Heart left ventricle (tissue), 16 donors: ENCODE data around the gene DDTL. TPM values are rescaled to one million over a fixed set of nuclear protein-coding genes. Genes with fewer than 3 reads are reported as not detected.

Experiments
- ATAC-seq, 4 donors: fragments of 200-7000 bp; cut with Tn5 transposase; one replicate each; pipeline ENCODE4 v1.9.1; 2020 to 2022; ENCODE audit warnings: moderate library complexity in 4 of 4, mild to moderate bottlenecking in 3 of 4, moderate number of reproducible peaks in 1 of 4
- DNase-seq, 5 donors: peaks; one replicate each; pipeline ENCODE4 v3.0.0-alpha.2; 2020
- H3K27ac ChIP-seq, 12 donors: fragments of 200-600 bp; sonication (generic) in 4 of 12; one replicate each; pipeline versions ENCODE4 v1.5.0 to v1.8.0; 2016 to 2022; ENCODE audit warnings: mild to moderate bottlenecking in 2 of 12
- H3K27me3 ChIP-seq, 9 donors: fragments of 200-600 bp; sonication (generic) in 2 of 9; one replicate each; pipeline versions ENCODE4 v1.5.1 to v1.8.0; 2016 to 2022; ENCODE audit warnings: mild to moderate bottlenecking in 3 of 9
- H3K36me3 ChIP-seq, 9 donors: fragments of 200-600 bp; sonication (generic) in 2 of 9; one replicate each; pipeline versions ENCODE4 v1.5.0 to v1.8.0; 2018 to 2022; ENCODE audit warnings: mild to moderate bottlenecking in 2 of 9
- H3K4me1 ChIP-seq, 12 donors: fragments of 200-600 bp; sonication (generic) in 4 of 12; one replicate each; pipeline versions ENCODE4 v1.5.0 to v1.8.0; 2016 to 2022; ENCODE audit warnings: mild to moderate bottlenecking in 3 of 12
- H3K4me3 ChIP-seq, 12 donors: fragments of 200-600 bp; sonication (generic) in 4 of 12; one replicate each; pipeline versions ENCODE4 v1.5.0 to v1.8.0; 2017 to 2022; ENCODE audit warnings: mild to moderate bottlenecking in 9 of 12, moderate library complexity in 4 of 12
- H3K9me3 ChIP-seq, 12 donors: fragments of 200-600 bp; sonication (generic) in 4 of 12; one replicate each; pipeline versions ENCODE4 v1.5.0 to v1.8.0; 2016 to 2022; ENCODE audit warnings: mild to moderate bottlenecking in 1 of 12
- CTCF ChIP-seq, 12 donors: fragments of 200-600 bp; sonication (generic) in 4 of 12; IDR thresholded peaks; one replicate each; pipeline versions ENCODE4 v1.5.0 to v1.8.0; 2018 to 2022; ENCODE audit warnings: antibody characterized with exemption in 12 of 12, mild to moderate bottlenecking in 5 of 12
- POLR2A ChIP-seq, 2 donors: fragments of 450-650 bp; IDR thresholded peaks; one replicate each; pipeline ENCODE4 v1.6.1; 2017; ENCODE audit warnings: antibody characterized with exemption in 2 of 2, mild to moderate bottlenecking in 2 of 2, moderate library complexity in 2 of 2
- WGBS, 4 donors: extraction: QIAGEN DNeasy Blood & Tissue Kit in 2 of 4; methylation state at CpG; one replicate each; pipeline versions ENCODE4 v1.1.5 to v1.1.7; 2013 to 2018; 5-methylcytosine and 5-hydroxymethylcytosine counted together
- intact Hi-C, 10 donors: fragments of 100-400 bp; cut with DNase I; formaldehyde crosslinking; loops; one replicate each; pipeline versions ENCODE4 v1.11.1 to v1.14.2; 2022
- polyA plus RNA-seq, 2 donors: library from polyadenylated mRNA; stranded (reverse); fragments of 200-250 nt; gene quantifications; one replicate each; pipeline ENCODE4 v1.2.3, GENCODE V29; 2013
- total RNA-seq, 9 donors: library from RNA; depleted of rRNA in 2 of 9; stranded (reverse); fragments of >200 nt in 2 of 9; fragmentation: NEBNext Ultra II Directional in 3 of 9; extraction: Animal tissue kit (Norgen Biotek cat#: 25700) in 3 of 9; gene quantifications; one replicate each; pipeline versions ENCODE4 v1.1.0 to v1.2.4, GENCODE V29; 2016 to 2023
- donor health status: ischemic (EF 13 %, LVEDD 7.1; RV severe dilation, severe dysfunction).
- donor health status: healthy with polysubstance abuse.
- donor health status: DM: no; HTN: yes; CAD: no.
- donor health status: DM: no; HTN: no; CAD: no.
- donor health status: ischemic (EF 25% LVEDD 6.9; RV normal size, moderate dysfunction).
- donor health status: ischemic (EF 25% LVEDD 5.7; RV mildly dilated, moderate dysfunction).
- donor health status: healthy.
- donor health status: DM: yes; HTN: yes; CAD: no.
- donor health status: ischemic (EF 35%, LVEDD 5.7; RV mildly dilated, moderate dysfunction).
- donor health status: nonischemic (EF 11% LVEDD 7.7; RV severe dilation, severe dysfunction).
- donor health status: DM: yes; HTN: yes; CAD: no.
- donor health status: PGD.
- donor health status: ischemic (EF 29% LVEDD 5.4; RV normal size, mild dysfunction).
- donor health status: nonischemic (EF 23%, LVEDD 6.1; RV moderate dilation, normal function).

DDTL gene
- total and polyA plus RNA-seq, 11 donors, result 1.1 to 6.7 (median 2.2) TPM; not detected in 4

GRCh38 chr22:24003887-24004286 lies 37.2 kb downstream of the DDTL start:
- Histone ChIP-seq H3K27ac (no peak overlapping the region), H3K27me3 (no peaks in the 10 kb centered on the region), H3K36me3 (no peaks in the 10 kb centered on the region), H3K4me3 (no peak overlapping the region), H3K9me3 (no peaks in the 10 kb centered on the region), H3K4me1 (peaks cover 0 to 17% (median 7%) of the 10 kb centered on the region in 12 donors)
- TF ChIP-seq CTCF (IDR thresholded peaks at IDR 0.05) (no peak), POLR2A (IDR thresholded peaks at IDR 0.05) (no peak)
- 72 to 86% (median 78%) methylated on average over 9 of the region's 9 CpGs for WGBS, 4 donors
- DNase-seq (no peak), ATAC-seq (no peak)
- intact Hi-C loops, result loop anchor here in 8 of 10 donors (5.0 to 10.0 kb wide), 6 partner anchors 59 to 173 kb away; no protein-coding TSS in a partner anchor

DNA sequence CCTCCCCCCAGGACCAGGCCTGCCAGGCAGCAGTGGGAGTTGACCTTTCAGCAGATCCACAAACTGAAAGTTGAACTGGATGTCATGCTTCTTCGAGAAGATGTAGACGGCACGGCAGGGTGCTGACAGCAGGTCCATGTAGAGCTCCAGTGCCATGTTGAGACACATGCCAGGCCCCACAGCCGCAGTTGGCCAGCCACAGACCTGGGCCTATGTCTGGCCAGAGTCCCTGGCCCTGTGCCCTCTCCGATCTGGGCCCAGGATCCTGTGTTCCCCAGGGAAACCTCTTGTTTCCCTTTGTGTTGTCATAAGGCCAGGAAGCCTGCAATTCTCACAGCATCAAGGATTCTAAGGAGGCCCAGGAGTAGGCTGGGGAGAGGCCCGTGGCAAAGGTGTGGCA lies 38.5 kb downstream of the DDTL start, which contains the start of gene GSTT4:
Gene GSTT4 (minus strand): TSS at position 253 of the 400 bp plus-strand sequence. CDS start 97 bp downstream, at position 156.
- Histone ChIP-seq H3K4me3 (no peak within 1 kb of the TSS), H3K9me3 (no peaks in the 10 kb centered on the region), H3K36me3 (no peaks in the 10 kb centered on the region), H3K4me1 (peaks cover 0 to 17% (median 7%) of the 10 kb centered on the region in 12 donors), H3K27ac (peak within 1 kb of the TSS in 10 of 12 donors; percentile 13 to 74 (median 57)), H3K27me3 (no peaks in the 10 kb centered on the region)
- no peak for TF ChIP-seq POLR2A (IDR thresholded peaks at IDR 0.05)
- intact Hi-C loops, result loop anchor here in 8 of 10 donors (5.0 to 10.0 kb wide), 6 partner anchors 53 to 170 kb away; no protein-coding TSS in a partner anchor
- ATAC-seq, result peak; percentile 92 to 98 (median 96)
- 26 to 40% (median 32%) methylated on average over 6 of the region's 6 CpGs for WGBS, 4 donors
- peak; percentile 72 to 96 (median 87) for DNase-seq

- DNase-seq (no peak), ATAC-seq (no peak)
- Histone ChIP-seq H3K4me1 (peaks cover 0 to 19% (median 7%) of the 10 kb centered on the region in 12 donors), H3K4me3 (no peak overlapping the region), H3K9me3 (no peaks in the 10 kb centered on the region), H3K27ac (peak overlapping the region in 3 of 12 donors; percentile 68 to 74 (median 71)), H3K36me3 (no peaks in the 10 kb centered on the region), H3K27me3 (no peaks in the 10 kb centered on the region)
- intact Hi-C loops, result loop anchor here in 8 of 10 donors (2.0 to 10.0 kb wide), 7 partner anchors 54 to 168 kb away; no protein-coding TSS in a partner anchor
- 67 to 89% (median 72%) methylated on average over 4 to 10 of the region's 10 CpGs for WGBS, 4 donors
- no peak for TF ChIP-seq POLR2A (IDR thresholded peaks at IDR 0.05)
- no peak for TF ChIP-seq CTCF (IDR thresholded peaks at IDR 0.05)
These were observed 39.7 kb downstream of the DDTL start for GRCh38 chr22:24006207-24006913.

GRCh38 chr22:24006914-24007214 lies 40.2 kb downstream of the DDTL start:
- TF ChIP-seq CTCF (IDR thresholded peaks at IDR 0.05) (no peak), POLR2A (IDR thresholded peaks at IDR 0.05) (no peak)
- DNase-seq, result no peak
- no peak overlapping the region for H3K4me3 ChIP-seq
- 85 to 96% (median 91%) methylated on average over 6 of the region's 6 CpGs for WGBS, 4 donors
- ATAC-seq, result no peak
- intact Hi-C loops, result loop anchor here in 8 of 10 donors (2.0 to 10.0 kb wide), 7 partner anchors 55 to 168 kb away; no protein-coding TSS in a partner anchor
- no peaks in the 10 kb centered on the region for H3K27me3 ChIP-seq
- no peak overlapping the region for H3K27ac ChIP-seq
- no peaks in the 10 kb centered on the region for H3K36me3 ChIP-seq
- no peaks in the 10 kb centered on the region for H3K9me3 ChIP-seq
- peaks cover 0 to 22% (median 8%) of the 10 kb centered on the region in 12 donors for H3K4me1 ChIP-seq
